Naive thymus-derived CD4-positive, alpha-beta T cell (primary cell): ENCODE data around the gene PARM1. TPM values are rescaled to one million over a fixed set of nuclear protein-coding genes. Genes with fewer than 3 reads are reported as not detected.

Experiments
- ATAC-seq: fragments of 150-1000 bp; cut with Tn5 transposase; 2 replicates; pipeline ENCODE4 v1.10.0; 2021; ENCODE audit warnings: mild to moderate bottlenecking, moderate library complexity
- CTCF ChIA-PET: fragments of 350-600 bp; sonication (Branson Sonifier 250); formaldehyde crosslinking; loops from one replicate; lab custom pipeline; 2021; ENCODE audit warnings: antibody characterized with exemption; lab: Charles Lee
- POLR2A ChIA-PET: fragments of 350-600 bp; sonication (Branson Sonifier 250); formaldehyde crosslinking; loops from one replicate; lab custom pipeline; 2021; ENCODE audit warnings: antibody characterized with exemption, inconsistent platforms; lab: Charles Lee
- DNase-seq, 9 donors: peaks; one replicate each; pipeline versions ENCODE4 v3.0.0 to v3.0.0-alpha.2; 2020 to 2022; ENCODE audit warnings: mixed read lengths in 1 of 9
- H3K27ac ChIP-seq: one replicate; pipeline ENCODE4 v1.7.0; 2013; ENCODE audit warnings: mild to moderate bottlenecking, low read depth, low read length, moderate library complexity
- H3K27me3 ChIP-seq, 2 donors: one replicate each; pipeline ENCODE4 v1.7.0; 2013; ENCODE audit warnings: low read length in 2 of 2, mild to moderate bottlenecking in 2 of 2, moderate library complexity in 2 of 2; ENCODE audit not compliant: control insufficient read depth in 2 of 2, insufficient read depth in 2 of 2
- H3K36me3 ChIP-seq, 3 experiments: 1 replicate in 2 of 3; 2 replicates in 1 of 3; pipeline ENCODE4 v1.7.0; 2013; ENCODE audit warnings: low read length in 3 of 3, mild to moderate bottlenecking in 3 of 3, moderate library complexity in 1 of 3; ENCODE audit not compliant: insufficient read depth in 3 of 3, control insufficient read depth in 2 of 3
- H3K4me1 ChIP-seq, 2 donors: one replicate each; pipeline ENCODE4 v1.7.0; 2013; ENCODE audit warnings: low read length in 2 of 2, mild to moderate bottlenecking in 2 of 2, moderate library complexity in 1 of 2; ENCODE audit not compliant: control insufficient read depth in 2 of 2, insufficient read depth in 2 of 2
- H3K4me3 ChIP-seq: 2 replicates; pipeline ENCODE4 v1.7.0; 2013; ENCODE audit warnings: mild to moderate bottlenecking, low read length
- H3K9me3 ChIP-seq, 3 experiments: 1 replicate in 2 of 3; 2 replicates in 1 of 3; pipeline ENCODE4 v1.7.0; 2013; ENCODE audit warnings: low read length in 3 of 3; ENCODE audit not compliant: control insufficient read depth in 2 of 3
- H3K27ac Mint-ChIP-seq, 9 donors: one replicate each; pipeline ENCODE4 v1.8.0; 2020 to 2022; ENCODE audit warnings: mixed read lengths in 9 of 9, mild to moderate bottlenecking in 8 of 9, moderate library complexity in 5 of 9, inconsistent platforms in 2 of 9
- H3K27me3 Mint-ChIP-seq, 5 donors: one replicate each; pipeline ENCODE4 v1.8.0; 2021 to 2022; ENCODE audit warnings: mixed read lengths in 5 of 5, mild to moderate bottlenecking in 1 of 5
- H3K36me3 Mint-ChIP-seq, 5 donors: one replicate each; pipeline ENCODE4 v1.8.0; 2020 to 2022; ENCODE audit warnings: mixed read lengths in 5 of 5, mild to moderate bottlenecking in 3 of 5, inconsistent platforms in 1 of 5
- H3K4me1 Mint-ChIP-seq, 7 donors: one replicate each; pipeline ENCODE4 v1.8.0; 2020 to 2022; ENCODE audit warnings: mixed read lengths in 7 of 7, mild to moderate bottlenecking in 3 of 7, inconsistent platforms in 1 of 7
- H3K4me3 Mint-ChIP-seq, 10 donors: one replicate each; pipeline ENCODE4 v1.8.0; 2020 to 2022; ENCODE audit warnings: mild to moderate bottlenecking in 10 of 10, mixed read lengths in 10 of 10, moderate library complexity in 6 of 10, inconsistent platforms in 2 of 10
- H3K9me3 Mint-ChIP-seq, 11 donors: one replicate each; pipeline ENCODE4 v1.8.0; 2020 to 2022; ENCODE audit warnings: mixed read lengths in 11 of 11, mild to moderate bottlenecking in 4 of 11, inconsistent platforms in 1 of 11, moderate library complexity in 1 of 11
- intact Hi-C, 2 donors: fragments of 100-400 bp; cut with micrococcal nuclease; formaldehyde crosslinking; loops; one replicate each; pipeline ENCODE4 v1.15.1; 2023
- polyA plus RNA-seq, 2 donors: library from polyadenylated mRNA; unstranded; fragments of 300-500 nt; fragmentation: Illumina TruSeq; gene quantifications; one replicate each; pipeline ENCODE4 v1.2.3, GENCODE V29; 2021
- total RNA-seq, 6 experiments: library from RNA in 5 of 6; stranded (reverse) in 5 of 6; gene quantifications; 1 replicate in 5 of 6; 2 replicates in 1 of 6; pipeline ENCODE4 v1.2.3 and lab custom pipeline; 2021 to 2026

PARM1 gene
- total and polyA plus RNA-seq, 7 experiments from 2014 or later = 0.03 to 0.91 (median 0.26) TPM; not detected in 3

GRCh38 chr4:74897386-74897785 lies 35.5 kb upstream of the PARM1 start:
- ChIA-PET POLR2A (no interaction called here), CTCF (no interaction called here)
- DNase-seq (no peak), ATAC-seq (no peak)
- intact Hi-C loops = no loop called here
- no peaks in the 10 kb centered on the region for H3K36me3 Mint-ChIP-seq
- H3K4me1 Mint-ChIP-seq = no peaks in the 10 kb centered on the region
- H3K9me3 Mint-ChIP-seq = no peaks in the 10 kb centered on the region
- H3K9me3 ChIP-seq = no peaks in the 10 kb centered on the region
- peaks cover 0 to 3% of the 10 kb centered on the region in 2 donors for H3K27me3 ChIP-seq
- peaks cover 0 to 11% (median 4%) of the 10 kb centered on the region in 5 donors for H3K27me3 Mint-ChIP-seq
- H3K27ac ChIP-seq = no peak overlapping the region
- no peak overlapping the region for H3K4me3 Mint-ChIP-seq
- no peak overlapping the region for H3K27ac Mint-ChIP-seq
- no peak overlapping the region for H3K4me3 ChIP-seq
- H3K36me3 ChIP-seq = no peaks in the 10 kb centered on the region
- no peaks in the 10 kb centered on the region for H3K4me1 ChIP-seq

GRCh38 chr4:74900862-74901261 lies 32.1 kb upstream of the PARM1 start:
- no peak for DNase-seq
- ATAC-seq = no peak
- Histone ChIP-seq H3K36me3 (no peaks in the 10 kb centered on the region), H3K27ac (no peak overlapping the region), H3K4me3 (no peak overlapping the region), H3K27me3 (peaks cover 0 to 3% of the 10 kb centered on the region in 2 donors), H3K9me3 (no peaks in the 10 kb centered on the region), H3K4me1 (no peaks in the 10 kb centered on the region)
- Mint-ChIP-seq H3K4me1 (no peaks in the 10 kb centered on the region), H3K27ac (no peak overlapping the region), H3K9me3 (no peaks in the 10 kb centered on the region), H3K4me3 (no peak overlapping the region), H3K27me3 (peaks cover 0 to 9% (median 3%) of the 10 kb centered on the region in 5 donors), H3K36me3 (no peaks in the 10 kb centered on the region)
- POLR2A ChIA-PET = no interaction called here
- CTCF ChIA-PET = no interaction called here
- intact Hi-C loops = no loop called here

GRCh38 chr4:74904509-74905065 lies 28.3 kb upstream of the PARM1 start:
- Mint-ChIP-seq H3K27me3 (peaks cover 0 to 9% (median 3%) of the 10 kb centered on the region in 5 donors), H3K27ac (no peak overlapping the region), H3K9me3 (peaks cover 0 to 3% (median 0%) of the 10 kb centered on the region in 11 donors), H3K36me3 (no peaks in the 10 kb centered on the region), H3K4me1 (no peaks in the 10 kb centered on the region), H3K4me3 (no peak overlapping the region)
- intact Hi-C loops = no loop called here
- H3K27ac ChIP-seq = no peak overlapping the region
- no peaks in the 10 kb centered on the region for H3K9me3 ChIP-seq
- DNase-seq (no peak), ATAC-seq (no peak)
- ChIA-PET CTCF (no interaction called here), POLR2A (no interaction called here)
- H3K36me3 ChIP-seq = no peaks in the 10 kb centered on the region
- no peak overlapping the region for H3K4me3 ChIP-seq
- peaks cover 0 to 3% of the 10 kb centered on the region in 2 donors for H3K27me3 ChIP-seq
- H3K4me1 ChIP-seq = no peaks in the 10 kb centered on the region

- Mint-ChIP-seq H3K9me3 (peaks cover 0 to 18% (median 3%) of the 10 kb centered on the region in 11 donors), H3K4me3 (no peak overlapping the region), H3K36me3 (no peaks in the 10 kb centered on the region), H3K27ac (no peak overlapping the region), H3K27me3 (peaks cover 0 to 6% (median 3%) of the 10 kb centered on the region in 5 donors), H3K4me1 (no peaks in the 10 kb centered on the region)
- no peaks in the 10 kb centered on the region for H3K36me3 ChIP-seq
- ATAC-seq = no peak
- intact Hi-C loops = no loop called here
- no peaks in the 10 kb centered on the region for H3K27me3 ChIP-seq
- H3K9me3 ChIP-seq = no peaks in the 10 kb centered on the region
- H3K4me3 ChIP-seq = no peak overlapping the region
- POLR2A ChIA-PET = no interaction called here
- no peaks in the 10 kb centered on the region for H3K4me1 ChIP-seq
- CTCF ChIA-PET = no interaction called here
- no peak for DNase-seq
- H3K27ac ChIP-seq = no peak overlapping the region
Observed at GRCh38 chr4:74906771-74907170, 26.1 kb upstream of the PARM1 start.

- H3K4me1 ChIP-seq = no peaks in the 10 kb centered on the region
- Mint-ChIP-seq H3K27ac (no peak overlapping the region), H3K9me3 (peaks cover 0 to 8% (median 3%) of the 10 kb centered on the region in 11 donors), H3K4me1 (no peaks in the 10 kb centered on the region), H3K36me3 (no peaks in the 10 kb centered on the region), H3K4me3 (no peak overlapping the region), H3K27me3 (peaks cover 0 to 14% (median 4%) of the 10 kb centered on the region in 5 donors)
- ATAC-seq (no peak), DNase-seq (no peak)
- H3K27ac ChIP-seq = no peak overlapping the region
- H3K4me3 ChIP-seq = no peak overlapping the region
- ChIA-PET POLR2A (no interaction called here), CTCF (no interaction called here)
- H3K9me3 ChIP-seq = peaks cover 0 to 5% (median 0%) of the 10 kb centered on the region in 3 experiments
- H3K27me3 ChIP-seq = no peaks in the 10 kb centered on the region
- H3K36me3 ChIP-seq = no peaks in the 10 kb centered on the region
- intact Hi-C loops = no loop called here
Observed at GRCh38 chr4:74919783-74920182, 13.1 kb upstream of the PARM1 start.

- H3K4me3 ChIP-seq = no peak overlapping the region
- Mint-ChIP-seq H3K4me1 (no peaks in the 10 kb centered on the region), H3K4me3 (no peak overlapping the region), H3K9me3 (peaks cover 0 to 6% (median 0%) of the 10 kb centered on the region in 11 donors), H3K27ac (no peak overlapping the region), H3K27me3 (peaks cover 0 to 11% (median 0%) of the 10 kb centered on the region in 5 donors), H3K36me3 (no peaks in the 10 kb centered on the region)
- CTCF ChIA-PET = no interaction called here
- H3K27ac ChIP-seq = no peak overlapping the region
- ATAC-seq (no peak), DNase-seq (no peak)
- no peaks in the 10 kb centered on the region for H3K36me3 ChIP-seq
- H3K27me3 ChIP-seq = no peaks in the 10 kb centered on the region
- POLR2A ChIA-PET = no interaction called here
- H3K4me1 ChIP-seq = no peaks in the 10 kb centered on the region
- no peaks in the 10 kb centered on the region for H3K9me3 ChIP-seq
- intact Hi-C loops = no loop called here
Observed at GRCh38 chr4:74920704-74921103, 12.2 kb upstream of the PARM1 start.

- no peak for ATAC-seq
- Histone ChIP-seq H3K9me3 (no peaks in the 10 kb centered on the region), H3K4me3 (no peak overlapping the region), H3K4me1 (no peaks in the 10 kb centered on the region), H3K27me3 (no peaks in the 10 kb centered on the region), H3K27ac (no peak overlapping the region), H3K36me3 (no peaks in the 10 kb centered on the region)
- CTCF ChIA-PET = no interaction called here
- Mint-ChIP-seq H3K4me3 (no peak overlapping the region), H3K27ac (no peak overlapping the region), H3K36me3 (no peaks in the 10 kb centered on the region), H3K27me3 (peaks cover 0 to 11% (median 0%) of the 10 kb centered on the region in 5 donors), H3K9me3 (peaks cover 0 to 7% (median 0%) of the 10 kb centered on the region in 11 donors), H3K4me1 (no peaks in the 10 kb centered on the region)
- DNase-seq = no peak
- POLR2A ChIA-PET = no interaction called here
- intact Hi-C loops = no loop called here
Observed at GRCh38 chr4:74921490-74921889, 11.4 kb upstream of the PARM1 start.
